Measurements from ENCODE around the gene BEND4.

BEND4 gene

GRCh38 chr4:42142591-42142990 is 9.9 kb downstream of the BEND4 start:
- Histone ChIP-seq H3K4me2 (ENCODE audit: insufficient read depth, low read length, poor library complexity, severe bottlenecking) (no peak overlapping the region), H4K8ac (ENCODE audit: low read depth, low read length) (no peak overlapping the region), H3K9ac (ENCODE audit: low read depth, low read length, poor library complexity) (no peak overlapping the region), H3K14ac (ENCODE audit: low read length) (no peak overlapping the region), H2BK15ac (ENCODE audit: low read length) (no peak overlapping the region), H3K4me1 (ENCODE audit: control insufficient read depth in 2 of 2, insufficient read depth in 1 of 2, low read depth in 1 of 2, low read length in 2 of 2) (no peaks in the 10 kb centered on the region), H3K36me3 (replicated peaks in 1 of 2; ENCODE audit: control insufficient read depth in 2 of 2, insufficient read depth in 2 of 2, low read length in 2 of 2) (no peaks in the 10 kb centered on the region), H3K4me3 (ENCODE audit: low read length in 2 of 2) (no peak overlapping the region), H2AFZ (ENCODE audit: low read length) (no peak overlapping the region), H3K18ac (ENCODE audit: low read length) (no peak overlapping the region), H3K9me3 (replicated peaks in 1 of 2; ENCODE audit: control insufficient read depth in 2 of 2, insufficient read depth in 1 of 2, low read depth in 1 of 2, low read length in 2 of 2) (no peaks in the 10 kb centered on the region), H2AK5ac (ENCODE audit: low read depth, low read length) (no peak overlapping the region), H3K4ac (ENCODE audit: low read length) (no peak overlapping the region), H3K27me3 (ENCODE audit: control insufficient read depth in 3 of 3, insufficient read depth in 3 of 3, low read depth in 1 of 3, low read length in 3 of 3) (peaks cover 0 to 29% (median 0%) of the 10 kb centered on the region in 3 experiments), H2BK5ac (ENCODE audit: low read length) (no peak overlapping the region), H2BK120ac (ENCODE audit: low read depth, low read length) (no peak overlapping the region), H3K27ac (replicated peaks; ENCODE audit: low read length) (no peak overlapping the region), H2BK12ac (ENCODE audit: low read length) (no peak overlapping the region), H3K79me1 (ENCODE audit: low read depth, low read length) (no peaks in the 10 kb centered on the region), H4K91ac (ENCODE audit: low read depth, low read length, poor library complexity) (no peak overlapping the region), H3K23ac (ENCODE audit: low read depth, low read length, poor library complexity) (no peak overlapping the region)
- no peak for DNase-seq (ENCODE audit: low spot score)
- WGBS, 2 donors (ENCODE audit: extremely low coverage in 2 of 2, insufficient read length in 2 of 2, insufficient replicate concordance in 1 of 2), result no CpG with 5 or more reads among the region's 4 CpGs

- Histone ChIP-seq H3K4ac (ENCODE audit: low read length) (no peak overlapping the region), H2AFZ (ENCODE audit: low read length) (no peak overlapping the region), H3K27ac (replicated peaks; ENCODE audit: low read length) (no peak overlapping the region), H3K18ac (ENCODE audit: low read length) (no peak overlapping the region), H3K14ac (ENCODE audit: low read length) (no peak overlapping the region), H2BK120ac (ENCODE audit: low read depth, low read length) (no peak overlapping the region), H4K8ac (ENCODE audit: low read depth, low read length) (no peak overlapping the region), H2AK5ac (ENCODE audit: low read depth, low read length) (no peak overlapping the region), H3K9me3 (replicated peaks in 1 of 2; ENCODE audit: control insufficient read depth in 2 of 2, insufficient read depth in 1 of 2, low read depth in 1 of 2, low read length in 2 of 2) (no peaks in the 10 kb centered on the region), H2BK15ac (ENCODE audit: low read length) (no peak overlapping the region), H3K27me3 (ENCODE audit: control insufficient read depth in 3 of 3, insufficient read depth in 3 of 3, low read depth in 1 of 3, low read length in 3 of 3) (peaks cover 0 to 12% (median 0%) of the 10 kb centered on the region in 3 experiments), H3K4me3 (ENCODE audit: low read length in 2 of 2) (no peak overlapping the region), H2BK12ac (ENCODE audit: low read length) (no peak overlapping the region), H3K79me1 (ENCODE audit: low read depth, low read length) (no peaks in the 10 kb centered on the region), H4K91ac (ENCODE audit: low read depth, low read length, poor library complexity) (no peak overlapping the region), H3K23ac (ENCODE audit: low read depth, low read length, poor library complexity) (no peak overlapping the region), H3K4me1 (ENCODE audit: control insufficient read depth in 2 of 2, insufficient read depth in 1 of 2, low read depth in 1 of 2, low read length in 2 of 2) (no peaks in the 10 kb centered on the region), H3K36me3 (replicated peaks in 1 of 2; ENCODE audit: control insufficient read depth in 2 of 2, insufficient read depth in 2 of 2, low read length in 2 of 2) (no peaks in the 10 kb centered on the region), H3K9ac (ENCODE audit: low read depth, low read length, poor library complexity) (no peak overlapping the region), H2BK5ac (ENCODE audit: low read length) (no peak overlapping the region), H3K4me2 (ENCODE audit: insufficient read depth, low read length, poor library complexity, severe bottlenecking) (no peak overlapping the region)
- WGBS, 2 donors (ENCODE audit: extremely low coverage in 2 of 2, insufficient read length in 2 of 2, insufficient replicate concordance in 1 of 2), result no CpG with 5 or more reads among the region's 3 CpGs
- DNase-seq (ENCODE audit: low spot score), result no peak
These were observed 16.1 kb downstream of the BEND4 start for GRCh38 chr4:42136371-42136770.

DNA sequence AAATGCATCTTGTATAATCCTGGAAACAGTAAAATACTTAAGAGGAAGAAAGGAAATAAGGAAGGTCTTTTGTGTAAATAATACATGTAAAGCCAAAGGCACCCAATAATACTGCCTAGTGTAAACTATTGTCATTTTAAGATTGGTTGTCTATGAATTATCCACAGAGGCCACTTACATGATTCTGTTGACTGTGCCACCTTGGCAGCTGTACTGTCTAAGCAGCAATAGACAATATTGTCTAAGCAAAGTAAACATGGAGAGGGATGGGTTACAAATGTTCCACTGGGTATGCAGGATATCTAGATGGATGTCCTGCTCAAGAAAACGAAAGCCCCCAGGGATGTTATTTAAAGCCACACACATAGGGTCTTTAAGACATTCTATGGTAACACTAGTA is 19.4 kb downstream of the BEND4 start:
- Histone ChIP-seq H2AFZ (ENCODE audit: low read length) (no peak overlapping the region), H3K18ac (ENCODE audit: low read length) (no peak overlapping the region), H3K4me1 (ENCODE audit: control insufficient read depth in 2 of 2, insufficient read depth in 1 of 2, low read depth in 1 of 2, low read length in 2 of 2) (no peaks in the 10 kb centered on the region), H3K14ac (ENCODE audit: low read length) (no peak overlapping the region), H3K4ac (ENCODE audit: low read length) (no peak overlapping the region), H2BK5ac (ENCODE audit: low read length) (no peak overlapping the region), H4K91ac (ENCODE audit: low read depth, low read length, poor library complexity) (no peak overlapping the region), H3K79me1 (ENCODE audit: low read depth, low read length) (no peaks in the 10 kb centered on the region), H2AK5ac (ENCODE audit: low read depth, low read length) (no peak overlapping the region), H4K8ac (ENCODE audit: low read depth, low read length) (no peak overlapping the region), H3K9ac (ENCODE audit: low read depth, low read length, poor library complexity) (no peak overlapping the region), H3K23ac (ENCODE audit: low read depth, low read length, poor library complexity) (no peak overlapping the region), H2BK120ac (ENCODE audit: low read depth, low read length) (no peak overlapping the region), H2BK15ac (ENCODE audit: low read length) (no peak overlapping the region), H3K4me2 (ENCODE audit: insufficient read depth, low read length, poor library complexity, severe bottlenecking) (no peak overlapping the region), H3K27me3 (ENCODE audit: control insufficient read depth in 3 of 3, insufficient read depth in 3 of 3, low read depth in 1 of 3, low read length in 3 of 3) (peaks cover 0 to 8% (median 0%) of the 10 kb centered on the region in 3 experiments), H3K36me3 (replicated peaks in 1 of 2; ENCODE audit: control insufficient read depth in 2 of 2, insufficient read depth in 2 of 2, low read length in 2 of 2) (no peaks in the 10 kb centered on the region), H2BK12ac (ENCODE audit: low read length) (no peak overlapping the region), H3K9me3 (replicated peaks in 1 of 2; ENCODE audit: control insufficient read depth in 2 of 2, insufficient read depth in 1 of 2, low read depth in 1 of 2, low read length in 2 of 2) (no peaks in the 10 kb centered on the region), H3K4me3 (ENCODE audit: low read length in 2 of 2) (no peak overlapping the region), H3K27ac (replicated peaks; ENCODE audit: low read length) (no peak overlapping the region)
- no peak for DNase-seq (ENCODE audit: low spot score)
- WGBS, 2 donors (ENCODE audit: extremely low coverage in 2 of 2, insufficient read length in 2 of 2, insufficient replicate concordance in 1 of 2), result no CpG with 5 or more reads among the region's 1 CpG

- Histone ChIP-seq H3K27ac (replicated peaks; ENCODE audit: low read length) (no peak overlapping the region), H3K14ac (ENCODE audit: low read length) (no peak overlapping the region), H4K8ac (ENCODE audit: low read depth, low read length) (no peak overlapping the region), H3K79me1 (ENCODE audit: low read depth, low read length) (no peaks in the 10 kb centered on the region), H2BK5ac (ENCODE audit: low read length) (no peak overlapping the region), H2BK120ac (ENCODE audit: low read depth, low read length) (no peak overlapping the region), H3K9me3 (replicated peaks in 1 of 2; ENCODE audit: control insufficient read depth in 2 of 2, insufficient read depth in 1 of 2, low read depth in 1 of 2, low read length in 2 of 2) (no peaks in the 10 kb centered on the region), H3K18ac (ENCODE audit: low read length) (no peak overlapping the region), H3K9ac (ENCODE audit: low read depth, low read length, poor library complexity) (no peak overlapping the region), H3K36me3 (replicated peaks in 1 of 2; ENCODE audit: control insufficient read depth in 2 of 2, insufficient read depth in 2 of 2, low read length in 2 of 2) (no peaks in the 10 kb centered on the region), H3K4me3 (ENCODE audit: low read length in 2 of 2) (no peak overlapping the region), H4K91ac (ENCODE audit: low read depth, low read length, poor library complexity) (no peak overlapping the region), H2AFZ (ENCODE audit: low read length) (no peak overlapping the region), H2BK12ac (ENCODE audit: low read length) (no peak overlapping the region), H3K23ac (ENCODE audit: low read depth, low read length, poor library complexity) (no peak overlapping the region), H3K4me1 (ENCODE audit: control insufficient read depth in 2 of 2, insufficient read depth in 1 of 2, low read depth in 1 of 2, low read length in 2 of 2) (no peaks in the 10 kb centered on the region), H2BK15ac (ENCODE audit: low read length) (no peak overlapping the region), H3K4me2 (ENCODE audit: insufficient read depth, low read length, poor library complexity, severe bottlenecking) (no peak overlapping the region), H3K4ac (ENCODE audit: low read length) (no peak overlapping the region), H3K27me3 (ENCODE audit: control insufficient read depth in 3 of 3, insufficient read depth in 3 of 3, low read depth in 1 of 3, low read length in 3 of 3) (peaks cover 0 to 8% (median 0%) of the 10 kb centered on the region in 3 experiments), H2AK5ac (ENCODE audit: low read depth, low read length) (no peak overlapping the region)
- WGBS, 2 donors (ENCODE audit: extremely low coverage in 2 of 2, insufficient read length in 2 of 2, insufficient replicate concordance in 1 of 2), result no CpG with 5 or more reads among the region's 7 CpGs
- no peak for DNase-seq (ENCODE audit: low spot score)
These were observed 20.4 kb downstream of the BEND4 start for GRCh38 chr4:42132099-42132498.
